ENCODE results near the gene DCAF8L2. TPM values are rescaled to one million over a fixed set of nuclear protein-coding genes. Genes with fewer than 3 reads are reported as not detected.

Gene DCAF8L2
- total RNA-seq = not detected in 2 replicates

GRCh38 chrX:27590044-27590443 is at the start of gene DCAF8L2:
Gene DCAF8L2, plus strand, starts transcription at chrX:27590344. Its CDS starts 156,552 bp downstream, at chrX:27746896.

Other genes starting within 250 kb of the DCAF8L2 start
- gene PPP4R3C, start 127.0 kb upstream of the DCAF8L2 start, total RNA-seq = not detected in 2 replicates
- not detected in 2 replicates for gene MAGEB10, start 217.6 kb downstream of the DCAF8L2 start, total RNA-seq

Measured in tracheal epithelial cell (primary cell).